ENCODE data around the gene MGAT4A. TPM values are rescaled to one million over a fixed set of nuclear protein-coding genes. Genes with fewer than 3 reads are reported as not detected.

The MGAT4A gene
- total RNA-seq, 2 experiments from 2014 or later, result 71.9 to 76.7 TPM

GRCh38 chr2:98569197-98569793 is 161.6 kb downstream of the MGAT4A start:
- no peak overlapping the region for H3K4me3 Mint-ChIP-seq
- H3K27me3 Mint-ChIP-seq, result no peaks in the 10 kb centered on the region
- peak; percentile 80 for DNase-seq
- CTCF ChIA-PET, result interaction anchor here (0.6 to 4.4 kb wide), 30 partner anchors 10 to 493 kb away, joined by 3 to 48 read pairs (median 4); no protein-coding TSS in a partner anchor
- POLR2A ChIA-PET, result no interaction called here
- intact Hi-C loops (cut with micrococcal nuclease), result loop anchor here (1.0 kb wide), 2 partner anchors 32 to 268 kb away; no protein-coding TSS in a partner anchor
- H3K27ac Mint-ChIP-seq, result peak overlapping the region; percentile 49
- peaks cover 30% of the 10 kb centered on the region for H3K36me3 Mint-ChIP-seq
- H3K4me1 Mint-ChIP-seq (ENCODE audit: low read depth), result no peaks in the 10 kb centered on the region
- no peaks in the 10 kb centered on the region for H3K9me3 Mint-ChIP-seq

Other genes with a start within 250 kb of the MGAT4A start
- gene COA5, start 122.6 kb downstream of the MGAT4A start, total RNA-seq, result 10 to 100 TPM; 26.7 to 28.5 TPM
- 10 to 100 TPM; 33.4 to 36.2 TPM for gene UNC50, start 122.5 kb downstream of the MGAT4A start, total RNA-seq
- gene CRACDL, start 205.1 kb upstream of the MGAT4A start, total RNA-seq, result under 1 TPM; 0.12 to 0.31 TPM